Stimulated activated CD8-positive, alpha-beta memory T cell treated with anti-CD3 and anti-CD28 coated beads, Interleukin-2, amount 100 ng/mL, for 48 hours (primary cell): ENCODE data around the gene CCDC88C.

ENCODE experiments used
- DNase-seq, 2 donors: peaks; one replicate each; pipeline ENCODE4 v3.0.0-alpha.2; 2020; ENCODE audit warnings: low read depth in 2 of 2

Gene CCDC88C

DNA sequence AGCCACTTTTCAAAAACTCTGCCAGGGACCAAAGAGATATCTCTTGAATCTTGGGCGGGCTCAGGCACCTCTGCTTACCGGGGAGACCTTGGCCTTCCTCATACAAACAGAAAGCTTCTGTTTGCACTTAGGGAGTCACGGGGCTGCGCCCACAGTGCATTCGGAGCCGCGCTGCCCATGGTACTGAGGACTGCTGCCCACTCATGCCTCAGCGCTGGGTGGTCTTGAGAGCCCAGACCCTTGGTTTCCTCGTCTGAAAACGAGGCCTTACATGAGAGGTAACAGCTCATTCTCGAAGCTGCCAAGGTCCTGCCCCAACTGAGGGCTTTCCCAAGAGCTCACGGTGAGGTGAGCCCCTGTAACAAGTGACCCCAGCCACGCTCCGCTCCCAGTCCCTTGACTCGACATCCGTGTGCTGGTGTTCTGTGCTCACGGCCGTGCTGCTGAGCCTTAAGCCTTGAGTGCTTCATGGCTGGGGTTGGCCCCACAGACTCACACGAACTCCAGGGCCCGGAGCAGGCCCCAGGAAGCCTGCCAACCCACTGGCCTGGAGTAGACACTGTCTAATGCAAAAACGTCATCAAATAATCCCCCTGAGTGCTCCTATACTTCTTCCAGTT lies 125.7 kb downstream of the CCDC88C start:
- DNase-seq, result no peak

GRCh38 chr14:91290986-91291385 lies 126.6 kb downstream of the CCDC88C start:
- no peak for DNase-seq

DNA sequence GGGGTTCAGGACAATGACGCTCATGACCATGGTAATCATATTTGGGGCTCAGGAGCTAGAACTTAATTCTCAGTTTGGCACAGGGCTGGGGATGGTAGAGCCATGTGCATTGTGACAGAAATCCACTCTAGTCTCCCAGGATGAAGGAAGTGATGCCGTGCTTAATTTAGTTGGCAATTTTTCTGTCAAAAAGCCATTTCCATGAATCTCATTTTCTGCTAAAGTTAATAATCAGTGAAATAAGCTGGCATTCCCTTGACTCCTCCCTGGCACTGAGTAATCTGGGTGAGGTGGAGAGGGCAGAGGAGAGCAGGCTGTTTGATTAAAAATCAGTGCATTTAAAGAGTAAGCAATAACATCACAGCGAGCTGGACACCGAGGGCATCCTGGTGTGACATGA lies 128.2 kb downstream of the CCDC88C start:
- DNase-seq, result no peak

GRCh38 chr14:91288876-91289275 lies 128.7 kb downstream of the CCDC88C start:
- DNase-seq, result no peak

DNA sequence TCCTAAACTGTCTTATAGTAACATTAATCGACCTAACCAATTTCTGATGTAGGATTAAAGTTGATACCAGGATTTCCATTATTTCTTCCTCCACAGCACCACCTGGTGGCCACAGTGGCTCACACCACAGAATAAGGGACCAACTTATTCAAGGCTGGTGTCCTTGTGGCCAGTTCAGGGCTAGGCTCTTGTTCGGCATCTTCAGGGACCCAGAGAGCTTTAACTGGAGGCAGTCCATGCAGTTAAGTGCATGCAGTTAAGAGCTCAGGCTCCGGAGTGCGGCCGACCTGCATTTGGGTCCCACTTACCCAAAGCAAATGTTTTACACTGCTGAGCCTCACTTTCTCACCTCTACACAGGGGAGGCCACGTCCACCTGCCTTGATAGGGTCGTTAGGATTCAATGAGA lies 131.1 kb downstream of the CCDC88C start:
- peak; percentile 62 to 66 for DNase-seq

- DNase-seq, result no peak
Observed at GRCh38 chr14:91284791-91285548, 132.7 kb downstream of the CCDC88C start.

- no peak for DNase-seq
Observed at GRCh38 chr14:91284146-91284790, 133.4 kb downstream of the CCDC88C start.

GRCh38 chr14:91283666-91284065 lies 134.0 kb downstream of the CCDC88C start:
- no peak for DNase-seq

- no peak for DNase-seq
Observed at GRCh38 chr14:91282954-91283645, 134.5 kb downstream of the CCDC88C start.

- DNase-seq, result no peak
Observed at GRCh38 chr14:91281346-91281745, 136.3 kb downstream of the CCDC88C start.

DNA sequence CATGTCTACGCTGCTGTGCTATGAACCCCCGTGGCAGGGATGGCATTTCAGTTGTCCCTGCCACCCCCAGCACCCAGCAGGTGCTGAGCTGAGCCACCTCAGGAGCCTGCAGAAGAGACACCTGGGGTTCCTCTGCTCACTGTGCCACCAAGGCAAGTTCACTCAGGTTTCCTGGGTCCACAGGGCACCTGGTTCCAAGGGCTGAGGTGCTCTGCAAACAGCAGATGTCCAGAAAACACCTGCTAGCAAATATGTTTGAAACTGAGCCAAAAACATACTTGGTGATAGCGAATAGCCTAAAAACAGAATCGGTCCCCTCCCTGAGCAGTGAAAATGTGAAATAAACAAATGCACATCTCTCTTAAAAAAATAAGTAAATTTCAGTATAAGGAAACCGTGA lies 137.5 kb downstream of the CCDC88C start:
- DNase-seq, result no peak

DNA sequence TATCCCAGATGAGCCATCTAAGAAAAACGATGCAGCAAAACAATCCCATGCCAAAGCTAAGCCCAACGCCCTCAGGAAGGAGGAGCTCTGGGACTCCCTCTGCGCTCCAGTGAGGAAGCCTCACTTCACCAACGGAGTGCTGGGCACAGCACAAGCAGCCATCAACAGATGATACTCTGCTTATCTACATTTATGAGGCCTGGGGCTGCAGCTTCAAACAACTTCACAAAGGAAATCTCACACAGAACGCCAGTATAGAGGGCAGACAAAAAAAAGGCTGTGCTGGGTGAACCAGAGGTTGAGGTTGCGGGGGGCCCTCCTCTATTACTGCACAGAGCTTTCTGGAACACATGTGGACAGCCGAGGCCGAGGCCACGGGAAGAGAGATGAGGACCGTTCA lies 138.3 kb downstream of the CCDC88C start:
- DNase-seq, result no peak

GRCh38 chr14:91278383-91278715 lies 139.3 kb downstream of the CCDC88C start:
- DNase-seq, result no peak

DNA sequence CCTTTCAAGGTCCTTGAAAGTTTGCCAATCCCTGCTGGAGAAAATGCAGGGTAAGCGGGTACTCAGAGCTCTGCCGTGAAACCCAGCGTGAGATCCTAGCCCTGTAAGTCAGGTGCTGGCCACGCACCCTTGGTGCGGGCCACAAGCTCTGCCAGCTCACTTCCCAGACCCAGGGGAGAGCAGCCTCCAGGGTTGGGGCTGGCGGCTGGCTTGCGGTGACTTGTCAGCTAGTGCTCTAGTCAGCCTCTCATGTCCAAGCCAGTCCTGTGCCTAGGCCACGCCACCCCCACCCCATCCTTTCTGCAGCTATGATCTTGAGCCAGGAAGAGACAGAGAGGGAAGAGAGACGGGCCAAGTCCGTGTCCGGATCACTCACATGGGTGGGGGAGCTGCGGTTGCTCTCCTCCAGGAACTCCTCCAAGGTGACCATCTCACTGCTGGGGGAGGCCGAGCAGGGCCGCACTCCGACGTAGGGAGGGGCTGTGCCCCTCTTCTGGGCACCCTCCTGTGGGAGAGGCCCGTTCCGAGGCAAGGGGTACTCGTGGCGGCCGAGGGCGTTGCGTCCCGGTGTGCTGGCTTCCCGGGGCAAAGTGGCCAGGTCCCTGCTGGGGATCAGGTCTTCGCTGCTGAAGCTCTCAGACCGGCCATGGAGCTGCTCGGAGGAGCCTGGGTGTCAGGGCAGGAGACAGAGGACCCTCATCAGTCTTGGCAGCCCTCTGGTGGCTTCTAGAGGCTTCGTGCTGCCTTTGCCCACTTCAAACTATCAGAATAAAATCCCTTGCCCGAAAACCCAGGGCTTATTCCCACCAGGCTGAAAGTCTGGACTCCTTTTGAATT lies 139.9 kb downstream of the CCDC88C start:
- no peak for DNase-seq

DNA sequence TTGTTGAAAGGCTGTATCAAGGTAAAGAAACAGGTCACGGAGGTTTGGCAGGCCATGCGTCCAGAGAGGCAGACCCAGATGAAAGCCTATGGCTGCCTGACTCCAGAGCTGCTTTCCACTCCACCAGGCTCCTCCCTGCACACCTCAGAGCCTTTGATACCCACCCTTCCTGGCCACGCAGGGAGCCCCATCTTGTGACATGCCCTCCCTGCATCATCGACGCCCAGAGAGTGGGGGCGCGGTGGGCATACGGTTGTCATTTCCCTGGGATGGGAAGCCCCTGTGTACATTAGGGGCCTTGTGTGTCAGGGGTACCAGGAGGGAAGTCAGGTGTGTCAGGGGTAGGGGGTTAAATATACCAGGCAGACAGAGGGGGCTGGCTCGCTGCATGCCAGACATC lies 142.8 kb downstream of the CCDC88C start:
- no peak for DNase-seq

DNA sequence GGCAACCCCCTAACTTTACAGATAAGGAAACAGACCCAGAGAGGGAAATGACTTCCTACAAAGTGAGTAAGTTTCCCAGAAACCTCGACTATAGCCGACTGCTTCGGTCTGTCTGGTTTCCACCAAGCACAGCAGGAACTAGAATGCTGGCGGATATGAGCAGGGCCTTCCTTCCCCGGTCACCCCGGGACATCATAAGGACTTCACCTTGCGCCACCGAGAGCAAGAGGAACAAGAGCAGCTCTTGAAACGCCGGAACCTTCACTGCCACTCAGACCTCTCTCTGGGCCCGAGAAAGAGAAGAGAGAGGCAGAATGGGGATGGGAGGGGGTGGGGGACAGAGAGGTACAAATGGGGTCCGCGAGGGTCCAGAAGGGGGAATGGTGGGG lies 143.7 kb downstream of the CCDC88C start:
- DNase-seq, result no peak

- no peak for DNase-seq
Observed at GRCh38 chr14:91273273-91273884, 144.2 kb downstream of the CCDC88C start.

DNA sequence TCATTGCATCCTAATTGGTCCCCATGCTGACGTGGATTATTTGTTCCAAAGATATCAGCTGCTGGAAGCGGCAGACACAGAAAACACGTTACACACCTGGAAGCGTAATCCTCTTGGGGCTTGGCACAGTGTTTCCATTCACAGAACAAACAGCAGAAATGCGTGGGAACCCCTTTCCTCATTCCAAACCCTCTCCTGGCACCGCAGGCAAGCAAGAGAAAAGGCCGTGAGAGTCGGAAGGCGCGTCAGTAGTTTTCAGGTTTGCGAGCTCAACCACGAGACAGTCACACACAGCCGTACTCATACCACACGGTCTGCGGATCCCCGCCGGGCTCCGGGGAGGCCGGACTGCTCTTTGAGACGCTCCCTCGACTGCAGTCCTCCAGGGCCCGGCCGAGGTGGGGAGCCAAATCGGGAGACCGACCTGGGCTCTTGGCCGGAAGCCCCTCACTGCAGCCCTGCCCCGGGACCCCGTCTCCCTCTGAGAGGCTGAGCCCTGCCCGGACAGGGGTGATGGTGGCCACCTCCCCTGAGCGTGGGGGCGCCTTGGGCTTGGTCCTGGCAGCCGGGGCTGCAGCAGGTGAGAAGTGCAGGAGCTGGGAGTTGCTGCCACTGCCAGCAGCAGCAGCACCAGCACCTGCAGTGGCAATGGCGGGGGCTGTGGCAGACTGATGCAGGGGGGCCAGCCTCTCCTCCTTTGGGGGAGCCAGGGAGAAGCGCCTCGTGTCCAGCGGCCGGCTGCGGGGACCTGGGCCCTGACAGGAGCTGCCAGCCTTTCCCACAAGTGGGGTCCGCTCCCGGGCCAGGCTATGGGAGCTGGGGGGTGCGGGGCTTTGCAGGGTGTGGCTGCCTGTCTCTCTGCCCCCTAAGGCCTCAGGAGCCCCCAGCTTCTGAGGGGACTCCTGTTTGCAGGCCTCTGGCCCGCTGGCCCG lies 145.0 kb downstream of the CCDC88C start:
- no peak for DNase-seq

DNA sequence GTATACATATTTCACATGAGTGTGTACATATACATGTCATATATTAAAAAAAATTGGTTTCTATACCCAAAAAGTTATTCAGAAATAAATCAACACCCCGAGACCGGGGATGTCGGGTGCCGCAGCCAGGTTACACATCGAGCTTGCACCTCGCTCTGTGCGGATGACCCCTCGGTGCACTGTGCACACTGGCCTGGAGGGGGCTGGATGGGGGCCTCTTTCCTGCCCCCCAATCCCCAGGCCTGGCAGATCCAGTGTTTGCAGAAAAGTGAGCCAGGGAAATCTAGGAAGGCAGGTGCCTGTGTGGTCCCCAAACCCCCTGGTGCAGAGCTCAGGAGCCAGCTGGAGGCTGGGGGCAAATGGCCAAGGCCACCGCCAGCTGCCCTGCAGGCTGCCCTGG lies 146.0 kb downstream of the CCDC88C start:
- DNase-seq, result no peak

DNA sequence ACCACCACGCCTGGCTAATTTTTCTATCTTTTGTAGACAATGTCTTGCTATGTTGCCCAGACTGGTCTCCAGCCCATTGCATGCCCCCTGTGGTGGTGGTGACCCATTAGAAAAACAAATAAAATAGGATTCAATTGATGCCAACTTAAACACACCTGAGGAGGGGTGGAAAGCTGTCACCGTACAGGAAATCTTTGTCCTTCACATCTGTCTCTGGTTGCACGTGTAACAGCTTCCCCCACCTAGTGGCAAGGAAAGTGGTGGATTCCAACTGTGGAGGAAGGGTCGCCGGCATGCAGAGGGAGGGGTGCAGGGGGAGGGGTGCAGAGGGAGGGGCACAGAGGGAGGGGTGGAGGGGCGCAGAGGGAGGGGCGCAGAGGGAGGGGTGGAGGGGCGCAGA lies 147.0 kb downstream of the CCDC88C start:
- DNase-seq, result no peak
